ENCODE results near the gene AUTS2. TPM values are rescaled to one million over a fixed set of nuclear protein-coding genes. Genes with fewer than 3 reads are reported as not detected.

AUTS2 gene
- total and polyA plus RNA-seq, 10 of the 15 experiments (the other 5 are each of a cell fraction or from before 2014, with no cell fraction given), result 6.4 to 55.6 (median 21.6) TPM

DNA sequence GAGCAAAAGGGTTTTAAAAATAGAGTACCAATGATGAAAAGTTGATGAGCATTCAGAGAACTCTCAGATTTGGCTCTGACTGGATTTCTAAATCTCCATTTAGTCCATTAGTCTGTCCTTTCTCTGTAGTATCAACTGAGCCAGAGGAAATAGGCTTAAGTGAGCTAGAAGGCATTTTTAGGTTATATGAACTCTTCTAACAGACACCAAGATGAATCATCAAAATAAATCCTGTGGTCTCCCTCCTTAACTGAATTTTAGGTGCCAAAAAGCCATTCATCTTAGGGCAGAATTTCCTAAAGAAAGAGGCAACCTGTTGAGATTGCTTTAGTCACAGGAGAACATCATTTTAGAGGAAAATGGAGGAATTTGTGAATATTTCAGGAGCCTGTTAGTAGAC lies 305.1 kb downstream of the AUTS2 start:
- ChIA-PET CTCF (interaction anchor here (1.3 kb wide), 1 partner anchor 9 kb away, joined by 3 read pairs; no protein-coding TSS in a partner anchor), SMC1A (ENCODE audit: uncharacterized antibody, unreplicated experiment) (interaction anchor here (0.9 to 2.2 kb wide), 5 partner anchors 11 to 103 kb away, joined by 3 to 7 read pairs (median 3); no protein-coding TSS in a partner anchor), RAD21 (ENCODE audit: unreplicated experiment) (no interaction called here), POLR2A (no interaction called here)
- intact Hi-C loops (cut with micrococcal nuclease; ENCODE audit: unreplicated experiment) (no loop called here), in situ Hi-C loops (cut with MboI) (no loop called here)
- H3K36me3 ChIP-seq (ENCODE audit: control insufficient read depth in 2 of 2, insufficient read depth in 2 of 2, low read length in 1 of 2), result no peaks in the 10 kb centered on the region
- no peak overlapping the region for H2AFZ ChIP-seq (ENCODE audit: control insufficient read depth, low read depth, low read length)
- H3K9ac ChIP-seq (ENCODE audit: control insufficient read depth, insufficient read depth, low read length), result no peak overlapping the region
- H3K4me2 ChIP-seq (ENCODE audit: control insufficient read depth, insufficient read depth), result no peak overlapping the region
- H3K4me1 ChIP-seq (ENCODE audit: control insufficient read depth, insufficient read depth, low read length), result peaks cover 30% of the 10 kb centered on the region
- no peak overlapping the region for H3K4me3 ChIP-seq
- BruUV-seq (replicated peaks), result no TSS peak
- H3K9me3 ChIP-seq (replicated peaks; ENCODE audit: control insufficient read depth, insufficient read depth, low read length), result no peaks in the 10 kb centered on the region; the same call in 1 of the 3 replicates
- TF ChIP-seq, protein P1, sequence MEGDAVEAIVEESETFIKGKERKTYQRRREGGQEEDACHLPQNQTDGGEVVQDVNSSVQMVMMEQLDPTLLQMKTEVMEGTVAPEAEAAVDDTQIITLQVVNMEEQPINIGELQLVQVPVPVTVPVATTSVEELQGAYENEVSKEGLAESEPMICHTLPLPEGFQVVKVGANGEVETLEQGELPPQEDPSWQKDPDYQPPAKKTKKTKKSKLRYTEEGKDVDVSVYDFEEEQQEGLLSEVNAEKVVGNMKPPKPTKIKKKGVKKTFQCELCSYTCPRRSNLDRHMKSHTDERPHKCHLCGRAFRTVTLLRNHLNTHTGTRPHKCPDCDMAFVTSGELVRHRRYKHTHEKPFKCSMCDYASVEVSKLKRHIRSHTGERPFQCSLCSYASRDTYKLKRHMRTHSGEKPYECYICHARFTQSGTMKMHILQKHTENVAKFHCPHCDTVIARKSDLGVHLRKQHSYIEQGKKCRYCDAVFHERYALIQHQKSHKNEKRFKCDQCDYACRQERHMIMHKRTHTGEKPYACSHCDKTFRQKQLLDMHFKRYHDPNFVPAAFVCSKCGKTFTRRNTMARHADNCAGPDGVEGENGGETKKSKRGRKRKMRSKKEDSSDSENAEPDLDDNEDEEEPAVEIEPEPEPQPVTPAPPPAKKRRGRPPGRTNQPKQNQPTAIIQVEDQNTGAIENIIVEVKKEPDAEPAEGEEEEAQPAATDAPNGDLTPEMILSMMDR (IDR thresholded peaks at IDR 0.05 in 2 of 3, conservative IDR thresholded peaks at IDR 0.05 in 1 of 3; ENCODE audit: control insufficient read depth in 2 of 3, extremely low read depth in 1 of 3, insufficient read depth in 1 of 3, low read depth in 3 of 3, low read length in 3 of 3), result no peak
- TF ChIP-seq SREBF1 (IDR thresholded peaks at IDR 0.05; ENCODE audit: low read length) (no peak), MXI1 (IDR thresholded peaks at IDR 0.05; ENCODE audit: low read depth, low read length) (no peak), EGR1 (IDR thresholded peaks at IDR 0.05; ENCODE audit: borderline replicate concordance in 1 of 2, low read depth in 2 of 2, low read length in 2 of 2) (no peak), SP1 (IDR thresholded peaks at IDR 0.05; ENCODE audit: low read depth, low read length) (no peak), IKZF2 (IDR thresholded peaks at IDR 0.05) (no peak), SMC3 (IDR thresholded peaks at IDR 0.05; ENCODE audit: borderline replicate concordance, low read length) (no peak), YBX1 (IDR thresholded peaks at IDR 0.05) (no peak), SMAD1 (IDR thresholded peaks at IDR 0.05; ENCODE audit: low read depth, partially characterized antibody) (no peak), ATF7 (IDR thresholded peaks at IDR 0.05; ENCODE audit: low read depth) (no peak), ZNF622 (IDR thresholded peaks at IDR 0.05) (no peak), RB1 (IDR thresholded peaks at IDR 0.05; ENCODE audit: borderline replicate concordance) (no peak)
- TF ChIP-seq, protein P2, sequence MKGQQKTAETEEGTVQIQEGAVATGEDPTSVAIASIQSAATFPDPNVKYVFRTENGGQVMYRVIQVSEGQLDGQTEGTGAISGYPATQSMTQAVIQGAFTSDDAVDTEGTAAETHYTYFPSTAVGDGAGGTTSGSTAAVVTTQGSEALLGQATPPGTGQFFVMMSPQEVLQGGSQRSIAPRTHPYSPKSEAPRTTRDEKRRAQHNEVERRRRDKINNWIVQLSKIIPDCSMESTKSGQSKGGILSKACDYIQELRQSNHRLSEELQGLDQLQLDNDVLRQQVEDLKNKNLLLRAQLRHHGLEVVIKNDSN (IDR thresholded peaks at IDR 0.05; ENCODE audit: borderline replicate concordance, extremely low read length, insufficient read depth, low read depth, low read length), result no peak
- TF ChIP-seq, protein P3, sequence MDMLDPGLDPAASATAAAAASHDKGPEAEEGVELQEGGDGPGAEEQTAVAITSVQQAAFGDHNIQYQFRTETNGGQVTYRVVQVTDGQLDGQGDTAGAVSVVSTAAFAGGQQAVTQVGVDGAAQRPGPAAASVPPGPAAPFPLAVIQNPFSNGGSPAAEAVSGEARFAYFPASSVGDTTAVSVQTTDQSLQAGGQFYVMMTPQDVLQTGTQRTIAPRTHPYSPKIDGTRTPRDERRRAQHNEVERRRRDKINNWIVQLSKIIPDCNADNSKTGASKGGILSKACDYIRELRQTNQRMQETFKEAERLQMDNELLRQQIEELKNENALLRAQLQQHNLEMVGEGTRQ (IDR thresholded peaks at IDR 0.05; ENCODE audit: borderline replicate concordance, low read depth, low read length), result no peak
- TF ChIP-seq, protein P4, sequence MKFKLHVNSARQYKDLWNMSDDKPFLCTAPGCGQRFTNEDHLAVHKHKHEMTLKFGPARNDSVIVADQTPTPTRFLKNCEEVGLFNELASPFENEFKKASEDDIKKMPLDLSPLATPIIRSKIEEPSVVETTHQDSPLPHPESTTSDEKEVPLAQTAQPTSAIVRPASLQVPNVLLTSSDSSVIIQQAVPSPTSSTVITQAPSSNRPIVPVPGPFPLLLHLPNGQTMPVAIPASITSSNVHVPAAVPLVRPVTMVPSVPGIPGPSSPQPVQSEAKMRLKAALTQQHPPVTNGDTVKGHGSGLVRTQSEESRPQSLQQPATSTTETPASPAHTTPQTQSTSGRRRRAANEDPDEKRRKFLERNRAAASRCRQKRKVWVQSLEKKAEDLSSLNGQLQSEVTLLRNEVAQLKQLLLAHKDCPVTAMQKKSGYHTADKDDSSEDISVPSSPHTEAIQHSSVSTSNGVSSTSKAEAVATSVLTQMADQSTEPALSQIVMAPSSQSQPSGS (IDR thresholded peaks at IDR 0.05; ENCODE audit: low read length), result no peak
- TF ChIP-seq, protein P5, sequence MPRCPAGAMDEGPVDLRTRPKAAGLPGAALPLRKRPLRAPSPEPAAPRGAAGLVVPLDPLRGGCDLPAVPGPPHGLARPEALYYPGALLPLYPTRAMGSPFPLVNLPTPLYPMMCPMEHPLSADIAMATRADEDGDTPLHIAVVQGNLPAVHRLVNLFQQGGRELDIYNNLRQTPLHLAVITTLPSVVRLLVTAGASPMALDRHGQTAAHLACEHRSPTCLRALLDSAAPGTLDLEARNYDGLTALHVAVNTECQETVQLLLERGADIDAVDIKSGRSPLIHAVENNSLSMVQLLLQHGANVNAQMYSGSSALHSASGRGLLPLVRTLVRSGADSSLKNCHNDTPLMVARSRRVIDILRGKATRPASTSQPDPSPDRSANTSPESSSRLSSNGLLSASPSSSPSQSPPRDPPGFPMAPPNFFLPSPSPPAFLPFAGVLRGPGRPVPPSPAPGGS (IDR thresholded peaks at IDR 0.05; ENCODE audit: borderline replicate concordance, insufficient read depth, low read depth, low read length, poor library complexity, severe bottlenecking), result no peak
- TF ChIP-seq, protein P6, sequence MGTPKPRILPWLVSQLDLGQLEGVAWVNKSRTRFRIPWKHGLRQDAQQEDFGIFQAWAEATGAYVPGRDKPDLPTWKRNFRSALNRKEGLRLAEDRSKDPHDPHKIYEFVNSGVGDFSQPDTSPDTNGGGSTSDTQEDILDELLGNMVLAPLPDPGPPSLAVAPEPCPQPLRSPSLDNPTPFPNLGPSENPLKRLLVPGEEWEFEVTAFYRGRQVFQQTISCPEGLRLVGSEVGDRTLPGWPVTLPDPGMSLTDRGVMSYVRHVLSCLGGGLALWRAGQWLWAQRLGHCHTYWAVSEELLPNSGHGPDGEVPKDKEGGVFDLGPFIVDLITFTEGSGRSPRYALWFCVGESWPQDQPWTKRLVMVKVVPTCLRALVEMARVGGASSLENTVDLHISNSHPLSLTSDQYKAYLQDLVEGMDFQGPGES (IDR thresholded peaks at IDR 0.05), result no peak
- no peak for ATAC-seq
- FAIRE-seq, result no peak
- no peak overlapping the region for H3K27ac ChIP-seq (ENCODE audit: control insufficient read depth, insufficient read depth)
- peaks cover 2% of the 10 kb centered on the region for H3K79me2 ChIP-seq (ENCODE audit: control insufficient read depth, insufficient read depth, low read length)
- H3K27me3 ChIP-seq (replicated peaks in 1 of 2; ENCODE audit: control insufficient read depth in 2 of 2, insufficient read depth in 2 of 2, low read length in 1 of 2), result no peaks in the 10 kb centered on the region
- no peak for DNase-seq (ENCODE audit: low read depth, low spot score)
- H4K20me1 ChIP-seq (ENCODE audit: control insufficient read depth, insufficient read depth), result no peaks in the 10 kb centered on the region

All from GM12878 (cell line).